CD4-positive, alpha-beta T cell treated with Interleukin-17A for 4 hours (primary cell): ENCODE data around the gene PSMB5.

Experiments
- DNase-seq: peaks from one replicate; pipeline ENCODE4 v3.0.0-alpha.2; 2020; ENCODE audit warnings: mixed read lengths

PSMB5 gene

GRCh38 chr14:22985894-22986507 lies 48.7 kb downstream of the PSMB5 start:
- DNase-seq = no peak

DNA sequence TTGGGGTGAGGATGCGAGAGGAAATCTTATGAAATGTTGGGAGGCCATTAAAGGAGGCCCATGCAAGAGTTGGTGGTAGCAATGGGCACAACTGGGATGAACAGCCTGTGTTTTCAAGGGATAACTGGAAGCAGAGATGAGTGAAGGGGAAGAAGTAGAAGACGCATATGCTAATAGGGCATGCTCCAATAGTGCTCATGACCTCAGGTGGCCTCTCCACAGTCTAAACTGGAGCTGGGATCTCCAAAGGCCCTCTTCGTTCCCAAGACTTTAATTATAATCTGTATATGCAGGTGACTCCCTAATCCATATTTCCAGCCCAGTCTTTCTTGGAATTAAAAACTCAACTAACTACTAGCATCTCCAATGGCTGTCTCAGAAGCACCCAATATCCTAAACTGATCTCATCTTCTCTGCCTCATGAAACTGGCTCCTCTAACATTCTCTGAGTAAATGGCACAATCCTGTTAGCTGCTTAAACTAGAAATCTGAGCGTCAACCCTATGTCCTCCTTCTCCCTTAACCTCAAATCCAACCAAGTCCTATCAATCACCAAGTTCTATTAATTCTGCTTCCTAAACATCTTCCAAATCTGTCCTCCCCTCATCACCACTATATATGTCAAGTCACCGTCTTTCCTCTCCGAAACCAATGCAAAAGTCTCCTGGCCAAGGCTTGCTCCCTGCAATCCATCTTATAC lies 49.6 kb downstream of the PSMB5 start:
- DNase-seq = no peak

- peak; percentile 79 for DNase-seq
Measured at GRCh38 chr14:22982477-22983245, 52.0 kb downstream of the PSMB5 start, which contains the start of gene AJUBA. TSS of gene AJUBA (minus strand) at chr14:22982551. CDS start at chr14:22982266, 285 bp downstream.

- peak; percentile 11 for DNase-seq
Measured at GRCh38 chr14:22981876-22982476, 52.7 kb downstream of the PSMB5 start.

DNA sequence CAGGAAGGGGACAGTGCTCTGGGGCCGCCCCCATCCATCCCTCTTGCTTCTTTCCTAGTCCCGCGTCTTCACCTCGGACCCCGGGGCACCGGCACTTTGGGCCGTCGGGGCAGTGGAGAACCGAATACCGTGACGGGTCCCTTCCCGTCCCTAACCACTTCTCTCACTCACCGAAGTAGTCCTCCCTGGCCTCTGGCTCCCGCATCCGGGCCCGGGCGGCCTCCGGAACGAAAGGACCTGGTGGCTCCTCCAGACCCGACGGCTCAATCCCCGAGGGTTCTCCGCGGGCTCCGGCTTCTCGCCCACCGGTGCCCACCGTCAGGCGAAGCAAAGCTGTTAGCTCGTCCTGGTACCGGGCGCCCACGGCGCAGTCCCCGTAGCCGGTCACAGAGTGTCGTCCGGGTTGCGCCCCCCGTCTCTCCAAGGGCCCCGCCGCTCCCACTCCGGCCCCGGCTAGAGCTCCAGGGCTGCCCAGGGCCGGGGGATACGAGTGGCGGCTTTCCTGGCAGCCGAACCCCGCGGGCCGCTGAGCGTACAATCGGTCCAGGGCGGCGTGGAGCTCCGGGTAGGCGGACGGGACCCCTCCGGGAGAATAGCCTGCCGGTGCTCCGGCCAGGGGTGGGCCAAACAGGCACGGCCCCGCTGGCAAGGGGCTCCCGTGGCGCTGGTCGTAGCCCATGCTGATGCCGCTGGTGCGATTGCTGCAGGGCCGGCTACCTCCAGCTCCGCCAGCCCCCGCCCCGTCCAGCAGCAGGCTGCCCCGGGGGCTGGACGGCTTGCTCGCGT lies 53.4 kb downstream of the PSMB5 start:
- DNase-seq = peak; percentile 28

DNA sequence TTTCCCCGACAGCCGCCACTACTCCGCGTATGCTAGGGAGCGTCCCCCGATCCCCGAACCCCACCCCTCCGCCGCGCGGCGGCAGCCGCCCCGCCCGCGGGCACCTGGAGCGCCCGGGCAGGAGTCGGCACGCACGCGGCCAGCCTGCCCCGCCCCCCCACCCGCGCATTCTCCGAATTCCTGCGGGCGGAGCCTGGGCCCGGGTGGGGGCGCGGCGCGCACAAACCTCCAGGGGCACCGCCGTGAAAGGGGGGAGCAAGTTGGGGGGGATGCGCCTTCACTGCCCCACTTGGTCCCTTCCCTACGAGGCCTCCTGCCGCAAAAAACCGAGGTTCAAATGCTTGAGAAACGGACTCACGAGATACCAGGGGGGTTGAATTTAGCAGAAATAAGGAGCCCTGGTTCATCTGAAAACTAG lies 54.0 kb downstream of the PSMB5 start:
- peak; percentile 60 for DNase-seq

GRCh38 chr14:22979748-22980392 lies 54.8 kb downstream of the PSMB5 start:
- DNase-seq = no peak

GRCh38 chr14:22978981-22979671 lies 55.6 kb downstream of the PSMB5 start:
- DNase-seq = no peak

- DNase-seq = no peak
Measured at GRCh38 chr14:22978487-22978837, 56.2 kb downstream of the PSMB5 start.

DNA sequence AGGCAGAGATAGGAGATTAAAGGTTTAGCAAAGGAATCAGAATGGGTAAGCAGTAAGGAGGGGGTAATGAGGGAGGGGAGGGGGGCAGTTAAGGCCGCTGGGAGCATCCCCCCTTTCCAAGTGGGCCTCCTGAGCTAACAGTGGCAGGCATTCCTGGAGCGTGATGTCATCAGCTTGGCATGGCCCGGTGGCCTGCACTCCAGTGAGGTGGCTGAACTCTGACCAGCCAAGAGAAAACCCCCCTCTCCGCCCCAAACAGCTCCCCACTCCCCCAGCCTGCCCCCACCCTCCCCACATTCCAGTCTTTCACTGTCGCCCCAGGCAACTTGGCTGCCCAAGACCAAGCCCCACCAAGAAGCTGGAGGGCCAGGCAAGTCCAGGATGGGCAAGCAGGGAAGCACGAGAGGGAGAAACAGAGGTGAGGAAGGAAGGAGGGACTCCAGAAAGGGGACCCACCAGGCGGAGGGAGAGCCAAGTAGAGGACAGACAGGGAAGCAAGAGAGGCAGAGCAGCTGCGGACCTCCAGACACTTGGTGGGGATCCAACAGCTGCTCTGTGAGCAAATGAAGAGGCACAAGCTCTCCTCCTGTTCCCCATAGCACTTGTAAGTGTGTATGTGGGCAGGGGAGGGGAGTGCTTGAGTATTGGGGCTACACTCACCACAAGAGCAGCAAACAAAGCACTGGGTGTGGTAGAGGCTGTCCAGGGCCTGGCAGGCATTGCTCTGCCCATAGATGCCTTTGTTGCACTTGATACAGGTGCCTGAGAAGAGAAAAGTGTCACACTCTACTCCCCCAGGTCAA lies 56.8 kb downstream of the PSMB5 start:
- DNase-seq = no peak

DNA sequence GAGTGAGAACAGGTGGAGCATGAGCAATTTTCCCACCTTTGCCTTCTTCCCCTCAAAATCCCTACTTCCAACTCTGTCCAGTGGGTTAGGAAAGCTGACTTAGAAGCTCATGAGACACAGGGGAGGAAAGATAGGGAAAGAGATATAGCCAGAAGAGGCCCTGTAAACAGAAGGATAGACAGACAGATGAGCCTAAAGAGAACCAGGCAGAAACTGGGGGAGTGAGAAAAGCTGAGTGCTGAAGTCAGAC lies 57.3 kb downstream of the PSMB5 start:
- no peak for DNase-seq

DNA sequence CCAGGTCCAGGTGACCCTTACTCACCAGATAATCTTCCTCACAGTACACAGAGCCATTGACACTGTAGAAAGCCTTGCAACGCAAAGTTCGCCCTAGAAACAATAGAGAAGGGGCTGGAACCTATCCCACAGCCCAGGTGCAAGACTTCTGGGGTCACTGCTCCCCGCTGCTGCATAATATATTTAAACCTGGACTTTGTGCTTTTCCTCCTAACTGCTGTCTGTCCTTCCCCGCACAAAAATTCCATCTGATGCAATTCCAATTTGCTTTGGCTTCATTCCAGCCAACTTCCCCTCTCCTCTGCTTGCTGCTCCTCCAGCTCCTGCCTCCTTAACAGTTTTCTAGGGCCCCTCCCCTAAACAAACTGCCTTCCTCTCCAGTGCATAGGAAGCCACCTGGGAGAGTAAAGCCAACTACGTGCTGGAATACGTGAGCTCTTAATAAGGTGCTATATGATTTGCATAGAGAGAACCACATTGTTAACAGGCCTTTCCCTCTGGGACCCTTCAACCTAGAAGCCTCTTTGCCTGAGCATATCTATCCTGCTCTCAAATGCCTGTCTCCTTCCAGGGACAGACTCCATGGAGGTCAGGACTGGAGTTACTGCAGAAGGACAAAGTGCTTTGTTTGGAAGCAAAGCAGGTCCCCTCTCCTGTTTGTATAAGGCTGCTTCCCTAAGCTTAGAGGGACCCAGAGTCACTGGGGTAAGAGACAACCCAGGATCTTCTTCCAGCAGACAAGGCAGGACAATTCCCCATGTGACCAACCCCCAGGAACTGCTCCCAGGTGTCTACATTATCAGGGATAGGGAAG lies 57.9 kb downstream of the PSMB5 start:
- no peak for DNase-seq
